Activated CD4-positive, CD25-positive, alpha-beta regulatory T cell (primary cell): ENCODE measurements around the gene TFAP2C.
"Not testable (repeated sequence)": the region's sequence is repeated elsewhere in the genome, so short reads cannot be mapped to it uniquely, and the experiment has no call there.

Source experiments
- DNase-seq, 4 experiments: peaks; one replicate each; lab custom pipeline; 2025; lab: John Stamatoyannopoulos, UW

Gene TFAP2C

GRCh38 chr20:56616716-56617115 is 12.4 kb upstream of the TFAP2C start:
- no peak for DNase-seq

- DNase-seq, result no peak
Measured at GRCh38 chr20:56617489-56617888, 11.6 kb upstream of the TFAP2C start.

DNA sequence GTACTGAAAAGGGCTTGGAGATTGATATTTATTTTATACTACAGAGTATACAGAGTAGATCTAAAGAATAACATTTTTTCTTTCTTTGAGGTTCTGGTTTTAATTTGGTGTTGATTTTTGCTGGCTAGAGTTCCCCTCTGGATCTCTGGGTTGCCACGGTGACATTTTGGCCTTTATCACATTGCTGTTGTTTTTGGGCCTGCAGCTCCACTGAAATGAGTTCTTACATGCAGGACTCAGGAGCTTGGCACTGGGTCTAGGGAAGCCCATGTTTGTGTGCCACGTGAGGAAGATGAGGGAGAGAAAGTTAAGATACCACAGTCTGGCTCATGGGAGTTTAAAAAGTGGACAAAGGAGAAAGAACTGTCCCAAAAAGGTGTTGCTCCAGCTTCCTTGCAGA is 7.4 kb upstream of the TFAP2C start:
- DNase-seq, result no peak

GRCh38 chr20:56623930-56624329 is 5.2 kb upstream of the TFAP2C start:
- DNase-seq, result not testable (repeated sequence)

DNA sequence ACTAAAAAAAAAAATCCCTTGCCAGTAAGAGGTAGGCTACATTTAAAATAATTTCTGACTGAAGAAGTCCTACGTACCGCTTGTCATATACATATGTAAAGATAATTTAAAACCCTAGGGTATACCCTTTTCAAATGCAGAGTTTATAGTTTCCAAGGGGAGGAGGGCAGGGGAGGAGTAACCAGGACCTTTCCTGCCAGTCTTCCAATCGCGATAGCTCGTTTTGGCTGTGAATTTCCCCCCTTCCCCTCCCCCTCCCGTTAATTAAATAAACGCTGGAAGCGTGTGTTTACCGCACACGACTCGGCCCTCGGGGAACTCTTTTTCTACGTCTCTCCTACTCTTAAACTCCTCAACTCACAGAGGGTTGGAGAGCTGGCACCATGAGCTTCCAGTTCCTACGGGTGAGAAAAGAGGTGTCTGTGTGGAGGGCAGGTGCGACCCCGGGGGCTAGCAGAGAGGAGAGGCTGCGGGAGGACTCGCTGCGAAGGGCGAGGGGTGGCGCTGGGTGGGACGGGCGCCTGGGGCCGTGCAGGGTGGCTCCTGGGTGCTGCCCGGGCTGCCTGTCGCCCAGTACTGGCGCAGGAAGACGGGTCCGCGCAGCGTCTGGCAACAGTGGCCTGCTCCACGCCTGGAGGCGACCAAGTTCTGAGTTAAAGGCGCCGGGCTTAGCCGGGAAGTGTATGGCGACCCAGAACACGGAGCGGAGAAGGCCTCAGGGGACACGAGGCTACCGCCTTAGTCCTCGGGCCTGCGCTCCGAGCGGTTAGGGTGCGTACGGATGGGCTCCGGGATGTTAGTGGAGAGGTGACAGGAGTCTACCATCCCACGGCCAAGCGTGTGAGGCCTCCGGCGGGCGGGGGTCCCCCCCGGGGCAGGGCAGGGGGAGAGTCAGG is 4.1 kb upstream of the TFAP2C start:
- DNase-seq, result no peak

DNA sequence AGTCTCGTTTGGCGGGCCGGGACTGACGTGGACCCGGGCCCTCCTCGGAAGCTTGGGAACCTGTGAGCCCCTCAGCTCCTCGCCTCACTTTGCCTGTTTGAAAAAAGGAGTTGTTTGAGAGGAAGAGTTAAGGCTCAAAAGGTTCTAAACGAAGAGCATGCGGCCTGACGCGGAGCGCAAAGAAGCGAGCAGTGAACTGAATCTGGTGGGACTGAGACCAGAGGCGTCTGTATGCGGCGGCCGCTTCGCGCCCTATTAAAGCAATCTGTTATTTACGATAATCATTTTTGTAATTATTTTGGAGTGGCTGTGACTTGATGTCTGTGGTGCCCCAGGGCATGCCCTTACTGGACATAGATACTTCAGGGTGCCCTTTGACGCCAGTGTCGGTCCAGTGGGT is 3.3 kb upstream of the TFAP2C start:
- no peak for DNase-seq

DNA sequence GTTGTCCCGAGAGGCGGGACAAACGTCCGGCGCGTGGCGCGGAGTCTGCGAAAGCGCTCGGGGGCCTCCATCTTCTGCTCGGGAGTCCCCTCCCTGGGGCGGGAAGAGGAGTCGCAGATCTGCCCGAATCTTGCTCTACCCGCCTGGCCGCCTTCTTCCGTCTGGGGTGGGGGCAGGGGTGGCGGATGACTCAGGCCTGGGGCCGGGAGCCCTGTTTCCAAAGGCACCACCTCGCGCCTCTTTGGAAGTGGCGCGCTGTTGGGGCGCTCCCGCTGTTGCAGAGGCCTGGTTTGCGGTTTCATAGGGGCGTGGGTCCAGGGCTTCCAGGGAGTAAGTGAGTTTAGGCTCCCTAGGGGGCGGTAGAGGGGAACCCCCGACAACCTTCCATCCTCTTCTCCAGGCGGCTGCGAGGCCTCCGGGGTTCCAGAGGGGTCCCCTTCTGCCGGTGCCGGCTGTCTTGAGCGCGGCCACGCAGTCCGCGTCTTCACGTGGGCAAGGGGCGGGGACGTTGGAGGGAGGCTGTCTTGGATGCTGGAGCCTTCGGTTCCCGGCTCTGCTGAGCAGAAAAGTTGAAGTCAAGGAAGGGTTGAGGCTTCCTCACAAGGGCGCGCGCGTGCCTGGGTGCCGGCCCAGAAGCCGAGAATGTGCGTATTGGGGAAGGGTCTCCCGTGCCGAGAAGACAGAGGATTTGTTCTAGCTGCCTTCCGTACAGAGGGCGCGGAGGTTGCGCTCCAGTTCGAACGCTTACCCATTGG is 2.6 kb upstream of the TFAP2C start:
- no peak for DNase-seq

DNA sequence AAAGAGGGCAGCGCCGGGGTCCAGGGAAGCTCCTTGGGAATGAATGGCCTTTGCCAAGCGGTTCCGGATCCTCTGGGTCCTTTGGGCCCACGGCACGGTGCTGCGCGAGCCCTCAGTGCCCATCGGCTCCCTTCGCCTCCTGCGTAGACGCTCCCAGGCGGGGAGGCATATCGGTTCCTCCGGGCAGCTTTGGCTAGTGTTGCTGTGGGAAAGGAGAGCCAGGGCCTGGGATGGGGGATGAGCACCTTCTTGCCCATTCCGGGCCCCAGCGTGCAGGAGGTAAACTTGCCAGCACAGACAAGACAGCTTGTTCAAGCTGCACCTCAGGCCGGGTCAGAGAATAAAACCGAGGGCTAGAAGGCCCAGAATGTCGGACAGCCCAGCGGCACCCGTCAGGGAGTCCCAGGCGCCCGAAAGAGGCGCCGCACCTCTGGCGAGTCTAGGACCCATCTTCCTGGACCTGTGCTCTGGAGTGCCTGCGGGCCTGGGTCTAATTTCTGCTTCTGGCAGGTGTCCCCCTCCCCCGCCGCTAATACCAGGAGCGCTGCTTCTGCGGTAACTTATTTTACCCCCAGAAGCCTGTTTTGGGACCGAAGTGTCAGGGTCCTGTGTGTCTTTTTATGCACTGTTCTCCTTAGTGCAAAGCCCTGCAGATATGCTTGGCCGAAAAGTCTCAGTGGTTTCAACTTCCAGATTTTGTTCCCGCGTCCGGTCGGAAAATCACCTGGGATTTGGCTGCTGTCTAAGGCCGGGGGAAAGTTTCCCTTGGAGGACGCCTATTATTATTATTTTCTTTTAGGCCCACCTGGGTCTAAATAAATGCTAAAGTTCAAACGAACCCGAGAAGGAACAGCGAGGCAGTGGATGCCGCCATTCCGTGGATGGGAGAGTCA is 1.7 kb upstream of the TFAP2C start:
- DNase-seq, result no peak

- no peak for DNase-seq
Measured at GRCh38 chr20:56628015-56628872, 862 bp upstream of the TFAP2C start.

DNA sequence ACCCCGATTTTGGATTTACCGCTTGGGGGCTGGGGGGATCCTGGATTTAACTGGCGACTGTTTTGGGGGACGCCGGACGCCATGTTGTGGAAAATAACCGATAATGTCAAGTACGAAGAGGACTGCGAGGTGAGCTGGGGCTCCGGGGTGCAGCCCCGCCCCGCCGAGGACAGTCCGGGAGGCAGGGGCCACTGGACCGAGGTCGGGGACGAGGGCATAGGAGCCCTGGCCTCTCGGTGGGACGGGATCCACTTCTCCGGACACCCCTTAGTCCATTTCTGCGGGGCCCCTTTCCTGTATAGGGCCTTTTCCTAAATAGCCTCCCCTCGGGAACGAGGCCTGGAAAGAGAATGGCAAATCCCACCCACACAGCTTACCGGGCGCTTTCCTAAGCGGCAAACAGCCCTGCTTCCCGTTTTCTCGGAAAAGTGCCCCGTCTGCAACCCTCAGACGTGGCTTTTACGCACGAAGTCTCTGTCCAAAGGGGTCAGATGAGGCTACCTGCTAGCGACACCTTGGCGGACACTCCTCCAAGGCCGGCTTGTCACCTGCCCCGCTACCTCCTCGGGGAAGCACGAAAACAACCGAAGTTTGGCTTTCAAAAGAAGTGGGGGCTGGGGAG is 469 bp downstream of the TFAP2C start:
- DNase-seq, result no peak

DNA sequence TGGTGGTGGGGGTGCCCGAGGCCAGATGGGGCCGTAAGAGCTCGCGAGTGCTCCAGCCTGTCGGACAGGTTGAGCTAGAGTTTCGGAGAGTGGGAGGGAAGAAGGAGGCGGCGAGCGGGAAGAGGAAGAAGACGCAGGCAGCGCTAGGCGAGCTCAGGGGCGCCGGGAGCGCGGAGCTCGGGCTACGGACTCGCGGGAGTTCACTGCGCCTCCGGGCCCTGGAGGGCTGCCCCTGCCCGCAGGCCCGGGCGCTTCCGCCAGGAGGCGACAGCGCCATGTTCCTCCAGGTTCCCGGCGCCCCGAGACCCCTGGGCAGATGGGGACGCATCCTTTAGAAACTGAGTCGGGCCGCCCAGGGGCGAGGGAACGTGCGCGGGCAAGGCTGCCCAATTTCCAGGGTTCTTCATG is 984 bp downstream of the TFAP2C start:
- no peak for DNase-seq

DNA sequence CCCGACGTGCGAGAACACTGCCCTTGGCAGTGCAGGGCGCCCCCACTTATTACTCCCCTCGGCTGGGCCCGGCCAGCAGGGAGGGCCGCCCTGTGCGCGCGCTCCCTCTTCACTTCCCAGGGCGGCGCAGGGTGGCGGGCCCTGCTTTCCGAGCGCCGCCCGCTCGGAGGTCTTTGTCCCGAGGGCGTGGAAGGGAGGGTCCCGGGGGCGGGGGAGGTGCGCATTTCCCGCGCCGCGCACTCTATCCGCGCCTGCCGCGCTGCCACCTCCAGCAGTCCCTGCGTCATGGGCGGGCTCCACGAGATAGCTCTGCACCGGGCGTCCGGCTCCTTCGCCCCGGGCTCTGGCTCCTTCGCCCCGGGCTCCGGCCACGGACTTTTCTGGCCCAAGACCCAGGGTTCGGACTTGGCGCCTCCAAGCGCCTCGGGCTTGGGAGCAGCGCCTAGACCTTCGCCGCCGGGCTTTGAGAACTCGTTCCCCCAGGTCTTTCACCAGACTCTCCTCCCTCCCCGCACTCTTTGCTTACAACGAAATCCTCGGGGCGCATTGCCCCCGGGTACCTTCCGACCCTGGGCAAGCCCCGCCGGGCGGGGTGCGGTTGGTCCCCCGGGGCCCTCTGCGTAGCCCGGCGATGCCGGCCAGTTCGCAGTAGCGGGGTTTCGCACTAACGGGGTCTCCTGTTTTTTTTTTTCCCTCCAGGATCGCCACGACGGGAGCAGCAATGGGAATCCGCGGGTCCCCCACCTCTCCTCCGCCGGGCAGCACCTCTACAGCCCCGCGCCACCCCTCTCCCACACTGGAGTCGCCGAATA is 1.6 kb downstream of the TFAP2C start:
- no peak for DNase-seq

- no peak for DNase-seq
Measured at GRCh38 chr20:56631318-56631989, 2.3 kb downstream of the TFAP2C start.

DNA sequence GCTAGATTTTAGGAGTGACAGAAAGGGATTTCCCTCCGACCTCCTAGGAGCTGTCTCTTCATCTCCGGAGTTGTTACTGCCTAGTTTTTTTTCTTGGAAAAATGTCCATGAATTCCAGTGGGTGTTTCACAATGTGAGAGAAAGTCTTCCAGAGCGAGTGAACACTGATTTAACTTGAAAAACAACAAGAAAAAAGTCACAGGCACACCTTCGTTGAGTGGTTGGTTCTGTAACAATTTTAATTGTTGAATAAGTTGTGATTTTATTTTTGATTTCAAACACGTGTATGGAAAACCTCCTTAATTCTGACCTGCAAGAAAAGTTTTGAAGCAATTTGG is 2.9 kb downstream of the TFAP2C start:
- no peak for DNase-seq

GRCh38 chr20:56634307-56634706 is 5.2 kb downstream of the TFAP2C start:
- no peak for DNase-seq

DNA sequence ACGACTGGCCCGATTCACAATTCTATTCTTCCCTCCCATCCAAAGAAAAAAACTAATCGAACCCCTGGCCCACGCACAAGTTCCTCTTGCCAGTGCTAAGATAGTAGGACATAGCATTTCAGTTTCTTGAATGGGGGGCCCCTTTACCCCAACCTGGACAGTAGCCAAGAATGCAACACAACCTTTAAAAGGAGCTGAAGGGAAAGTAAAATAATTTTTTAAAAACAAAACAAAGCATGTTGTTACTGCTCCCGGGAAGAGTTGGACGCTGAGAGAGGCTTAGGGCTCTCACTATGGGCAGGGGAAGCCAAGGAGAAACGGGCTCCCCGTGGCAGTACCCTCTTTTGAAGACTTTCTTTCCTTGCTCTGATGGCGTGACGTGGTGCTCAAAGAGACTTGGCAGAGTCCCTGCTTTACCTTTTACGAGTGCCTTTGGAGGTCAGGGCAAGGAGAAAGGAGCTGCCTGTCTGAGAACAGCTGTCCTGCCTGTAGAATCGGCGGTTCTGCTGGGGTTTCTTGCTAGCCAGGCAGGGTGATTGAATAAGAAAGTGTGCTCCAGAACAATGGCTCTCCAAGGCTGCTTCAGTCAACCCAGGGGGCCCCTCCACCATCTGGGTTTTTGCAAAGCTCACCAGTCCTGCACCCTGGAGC is 5.8 kb downstream of the TFAP2C start:
- DNase-seq, result no peak

DNA sequence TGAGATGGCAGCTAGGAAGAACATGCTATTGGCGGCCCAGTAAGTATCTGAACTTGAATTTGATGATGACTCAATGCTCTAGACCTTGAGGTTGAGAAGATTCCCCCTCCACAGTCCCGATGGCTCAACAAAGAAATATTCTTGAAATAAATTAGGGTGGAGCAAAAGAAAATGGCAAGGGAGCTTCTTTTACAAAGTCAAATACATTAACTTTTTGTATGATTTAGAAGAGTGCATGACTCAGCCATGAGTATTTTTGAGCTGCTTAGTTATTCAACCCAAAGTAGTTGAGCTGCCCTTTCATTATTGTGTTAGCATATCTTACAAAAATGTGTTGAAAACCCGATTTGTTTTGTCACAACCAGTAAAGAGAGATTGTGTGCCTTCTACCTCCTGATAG is 7.6 kb downstream of the TFAP2C start:
- no peak for DNase-seq

GRCh38 chr20:56637576-56637975 is 8.5 kb downstream of the TFAP2C start:
- no peak for DNase-seq

DNA sequence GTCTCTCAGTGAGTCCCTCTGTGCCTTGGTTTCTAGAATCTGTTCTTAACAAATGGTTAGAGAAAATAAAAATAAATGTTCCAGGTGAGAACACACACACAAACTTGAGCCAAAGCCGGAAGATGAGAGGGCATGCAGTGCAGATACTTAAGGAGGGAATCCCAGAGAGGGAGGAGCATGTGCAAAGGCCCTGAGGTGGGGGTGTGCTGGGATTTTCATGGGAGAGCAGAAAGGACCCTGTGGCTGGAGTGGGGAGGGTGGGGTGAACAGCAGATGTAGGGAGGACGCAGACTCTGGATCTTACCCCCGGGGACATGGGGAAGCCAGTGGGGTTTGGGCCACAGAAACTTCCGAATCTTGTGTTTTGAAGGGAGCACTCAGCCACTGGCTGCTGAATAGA is 17.5 kb downstream of the TFAP2C start:
- DNase-seq, result no peak
